GDM1 (cell line): ENCODE measurements around the gene IFT122.
"Not testable (repeated sequence)": the region's sequence is repeated elsewhere in the genome, so short reads cannot be mapped to it uniquely, and the experiment has no call there.

Experiments
- DNase-seq: peaks from one replicate; lab custom pipeline; 2025; lab: John Stamatoyannopoulos, UW

IFT122 gene

GRCh38 chr3:129540776-129541516 is 100.9 kb downstream of the IFT122 start:
- no peak for DNase-seq

DNA sequence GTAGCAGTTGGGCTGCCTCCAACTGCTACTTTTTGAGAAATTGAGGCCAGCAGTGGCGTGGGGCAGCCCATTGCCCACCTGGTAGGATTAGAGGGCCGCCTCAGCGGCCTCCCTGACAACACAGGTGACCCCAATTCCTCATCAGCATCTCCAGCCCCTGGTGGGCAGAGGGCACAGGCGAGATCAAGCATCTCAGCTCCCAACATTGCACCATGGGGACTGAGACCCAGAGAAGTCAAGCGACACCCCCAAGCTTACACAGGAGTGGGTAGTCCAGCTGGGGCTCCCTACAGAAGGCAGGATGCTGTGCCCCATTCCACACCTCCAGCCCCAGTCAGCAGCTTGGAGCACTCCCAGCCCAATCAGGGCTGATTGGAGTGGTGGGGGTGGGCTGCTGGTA is 102.7 kb downstream of the IFT122 start:
- DNase-seq: no peak

GRCh38 chr3:129543156-129543790 is 103.2 kb downstream of the IFT122 start, which contains the start of gene H1-8:
Gene H1-8, plus strand, starts transcription at chr3:129543175. Its CDS starts 44 bp downstream, at chr3:129543219.
- no peak for DNase-seq

- no peak for DNase-seq
Observed at GRCh38 chr3:129543999-129544398, 104.0 kb downstream of the IFT122 start.

- DNase-seq: not testable (repeated sequence)
Observed at GRCh38 chr3:129545951-129546350, 105.9 kb downstream of the IFT122 start.

- no peak for DNase-seq
Observed at GRCh38 chr3:129547241-129547640, 107.2 kb downstream of the IFT122 start.

GRCh38 chr3:129548104-129548965 is 108.3 kb downstream of the IFT122 start:
- no peak for DNase-seq

GRCh38 chr3:129549006-129549800 is 109.2 kb downstream of the IFT122 start:
- DNase-seq: no peak

- DNase-seq: no peak
Observed at GRCh38 chr3:129549805-129550204, 109.8 kb downstream of the IFT122 start.

DNA sequence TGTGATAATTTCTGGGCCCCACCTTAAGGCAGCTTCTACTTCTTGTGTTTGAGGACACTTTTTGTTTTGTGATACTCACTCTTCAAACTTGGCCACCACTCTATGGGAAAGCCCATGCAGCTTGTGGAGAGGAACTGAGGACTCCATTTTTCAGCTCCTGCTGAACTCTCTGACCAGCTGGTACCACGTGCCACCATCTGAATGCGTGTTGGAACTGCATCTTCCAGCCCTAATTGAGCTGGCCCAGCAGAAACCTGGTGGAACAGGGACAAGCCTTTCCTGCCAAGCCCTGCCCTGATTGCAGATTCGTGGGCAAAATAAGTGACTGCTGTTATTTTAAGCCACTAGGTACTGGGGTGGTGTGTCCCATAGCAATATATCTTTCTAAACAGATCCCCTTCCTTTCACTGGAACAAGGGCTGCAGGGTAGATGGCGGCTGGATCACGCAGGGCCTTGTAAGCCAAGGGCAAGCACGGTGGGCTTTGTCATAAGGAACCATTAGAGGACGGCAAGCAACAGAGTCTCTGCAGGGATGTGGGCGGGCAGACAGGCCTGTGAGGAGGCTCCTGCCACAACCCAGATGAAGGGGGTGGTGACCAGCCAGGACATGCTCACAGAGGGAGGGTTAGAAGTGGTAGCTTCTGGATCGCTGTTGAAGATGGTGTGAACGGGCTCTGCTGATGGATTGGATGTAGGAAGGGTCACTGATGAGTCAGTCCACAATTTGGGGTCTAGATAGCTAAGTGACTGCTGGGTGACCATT is 112.4 kb downstream of the IFT122 start:
- no peak for DNase-seq

GRCh38 chr3:129553171-129553570 is 113.1 kb downstream of the IFT122 start:
- no peak for DNase-seq

GRCh38 chr3:129553719-129554118 is 113.7 kb downstream of the IFT122 start:
- DNase-seq: no peak

- DNase-seq: no peak
Observed at GRCh38 chr3:129554356-129555152, 114.5 kb downstream of the IFT122 start.

GRCh38 chr3:129555153-129555550 is 115.1 kb downstream of the IFT122 start:
- no peak for DNase-seq

- DNase-seq: no peak
Observed at GRCh38 chr3:129555616-129556357, 115.8 kb downstream of the IFT122 start.

GRCh38 chr3:129556358-129556695 is 116.3 kb downstream of the IFT122 start:
- DNase-seq: no peak

DNA sequence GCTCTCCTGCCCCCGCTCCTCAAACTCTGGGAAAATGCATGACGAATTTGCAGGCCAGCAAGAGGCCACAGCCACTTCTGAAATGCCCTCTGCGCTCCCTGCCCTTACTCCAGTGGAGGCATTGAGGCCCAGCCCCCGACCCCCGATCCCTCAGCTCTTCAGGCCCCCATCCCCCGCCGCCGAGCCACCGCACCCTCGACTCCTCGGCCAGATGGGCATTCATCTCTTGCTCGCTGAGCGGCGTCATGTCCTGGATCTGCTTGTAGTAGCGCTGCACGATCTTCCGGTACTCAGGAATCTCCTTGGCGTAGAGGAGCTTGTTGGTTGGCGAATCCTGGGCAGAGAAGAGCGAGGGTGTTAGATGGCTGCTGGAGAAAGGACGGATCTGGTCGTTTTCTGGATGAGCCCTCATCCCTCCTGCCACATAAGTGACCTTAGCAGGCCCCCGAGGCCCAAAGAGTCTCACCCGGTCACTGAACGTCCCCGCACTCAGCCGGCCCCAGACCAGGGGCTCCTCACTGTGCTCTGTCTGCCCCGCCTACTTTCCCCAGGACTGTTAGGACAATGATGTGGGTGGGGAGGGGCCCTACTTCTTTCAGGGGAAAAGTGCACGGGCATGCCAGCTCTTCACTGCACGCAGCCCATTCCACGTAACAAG is 117.0 kb downstream of the IFT122 start:
- no peak for DNase-seq

- DNase-seq: no peak
Observed at GRCh38 chr3:129557548-129557894, 117.5 kb downstream of the IFT122 start.

DNA sequence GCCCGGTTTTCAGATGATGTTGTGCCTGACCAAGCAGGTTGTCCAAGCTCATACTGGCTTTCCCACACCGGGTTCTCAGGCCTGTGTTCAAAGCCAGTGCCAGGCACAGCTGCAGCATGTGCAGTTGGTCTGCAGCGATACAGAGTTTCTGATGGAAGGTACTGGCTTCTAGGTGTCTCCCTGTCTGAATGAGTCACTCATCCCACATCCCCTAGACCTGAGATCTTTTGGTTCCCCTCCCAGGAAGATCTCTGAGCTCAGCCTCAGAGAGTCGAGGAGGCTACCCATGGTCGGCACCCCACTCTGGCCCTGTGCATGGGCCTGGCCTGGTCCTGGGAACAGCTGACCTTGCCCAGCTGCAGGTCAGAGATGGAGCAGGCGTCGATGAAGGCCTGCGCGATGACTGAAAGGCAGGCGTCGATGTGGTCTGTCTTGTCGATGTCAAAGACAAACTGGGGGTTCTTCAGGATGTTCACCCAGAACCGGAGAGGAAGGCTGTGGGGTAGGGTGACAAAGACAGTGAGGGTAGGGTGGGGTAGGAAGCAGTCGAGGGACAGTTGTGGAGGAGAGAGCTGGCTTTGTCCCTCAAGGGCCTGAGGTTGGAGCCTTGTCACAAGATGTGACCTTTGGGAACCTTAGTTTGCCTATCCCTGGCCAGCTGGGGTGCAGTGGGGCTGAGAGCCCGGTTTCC is 118.2 kb downstream of the IFT122 start:
- DNase-seq: no peak
